ENCODE measurements around the gene RGS6.

Gene RGS6

GRCh38 chr14:72610096-72610830, 678.0 kb downstream of the RGS6 start:
- Histone ChIP-seq H3K4me3 (ENCODE audit: low read depth in 1 of 2, low read length in 1 of 2) (no peak overlapping the region), H3K36me3 (no peaks in the 10 kb centered on the region)

DNA sequence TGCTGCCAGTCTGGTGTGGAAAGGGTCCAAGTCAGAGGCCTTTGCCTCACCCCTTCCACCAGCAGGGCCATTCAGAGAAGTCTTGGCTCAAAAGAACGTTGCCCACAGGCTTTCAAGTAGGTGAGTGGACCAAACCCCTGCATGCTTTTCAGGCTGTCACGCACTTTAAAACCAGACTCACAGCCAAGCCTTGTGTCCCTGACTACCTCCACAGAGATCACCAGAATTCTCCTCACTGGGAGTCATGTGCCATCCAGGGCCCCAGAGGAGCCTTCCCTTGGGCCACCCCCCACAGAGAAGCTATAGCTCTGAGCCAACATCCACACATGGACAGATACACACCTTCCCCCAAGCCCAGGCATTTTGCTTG, 678.6 kb downstream of the RGS6 start:
- H3K4me1 ChIP-seq (ENCODE audit: control insufficient read depth in 1 of 2, insufficient read depth in 1 of 2, low read depth in 1 of 2, low read length in 1 of 2) = no peaks in the 10 kb centered on the region
- no peaks in the 10 kb centered on the region for H3K27me3 ChIP-seq
- H3K9me3 ChIP-seq = no peaks in the 10 kb centered on the region
- no peaks in the 10 kb centered on the region for H3K36me3 ChIP-seq
- H3K4me3 ChIP-seq (ENCODE audit: low read depth in 1 of 2, low read length in 1 of 2) = no peak overlapping the region
- no peak for TF ChIP-seq CTCF (IDR thresholded peaks at IDR 0.05)
- H3K27ac ChIP-seq = no peak overlapping the region

More at GRCh38 chr14:72610096-72610830, 678.0 kb downstream of the RGS6 start:
- no peaks in the 10 kb centered on the region for H3K9me3 ChIP-seq
- no peaks in the 10 kb centered on the region for H3K4me1 ChIP-seq (ENCODE audit: control insufficient read depth in 1 of 2, insufficient read depth in 1 of 2, low read depth in 1 of 2, low read length in 1 of 2)
- TF ChIP-seq CTCF (IDR thresholded peaks at IDR 0.05) = no peak
- no peak overlapping the region for H3K27ac ChIP-seq
- H3K27me3 ChIP-seq = no peaks in the 10 kb centered on the region

GRCh38 chr14:72611506-72611905, 679.3 kb downstream of the RGS6 start:
- no peaks in the 10 kb centered on the region for H3K27me3 ChIP-seq
- H3K4me1 ChIP-seq (ENCODE audit: control insufficient read depth in 1 of 2, insufficient read depth in 1 of 2, low read depth in 1 of 2, low read length in 1 of 2) = no peaks in the 10 kb centered on the region
- no peaks in the 10 kb centered on the region for H3K9me3 ChIP-seq
- no peak for TF ChIP-seq CTCF (IDR thresholded peaks at IDR 0.05)
- H3K36me3 ChIP-seq = no peaks in the 10 kb centered on the region
- H3K27ac ChIP-seq = no peak overlapping the region
- no peak overlapping the region for H3K4me3 ChIP-seq (ENCODE audit: low read depth in 1 of 2, low read length in 1 of 2)

GRCh38 chr14:72612041-72612440, 679.8 kb downstream of the RGS6 start:
- Histone ChIP-seq H3K4me3 (ENCODE audit: low read depth in 1 of 2, low read length in 1 of 2) (no peak overlapping the region), H3K27me3 (no peaks in the 10 kb centered on the region), H3K4me1 (ENCODE audit: control insufficient read depth in 1 of 2, insufficient read depth in 1 of 2, low read depth in 1 of 2, low read length in 1 of 2) (no peaks in the 10 kb centered on the region), H3K27ac (no peak overlapping the region), H3K9me3 (no peaks in the 10 kb centered on the region), H3K36me3 (no peaks in the 10 kb centered on the region)
- no peak for TF ChIP-seq CTCF (IDR thresholded peaks at IDR 0.05)

DNA sequence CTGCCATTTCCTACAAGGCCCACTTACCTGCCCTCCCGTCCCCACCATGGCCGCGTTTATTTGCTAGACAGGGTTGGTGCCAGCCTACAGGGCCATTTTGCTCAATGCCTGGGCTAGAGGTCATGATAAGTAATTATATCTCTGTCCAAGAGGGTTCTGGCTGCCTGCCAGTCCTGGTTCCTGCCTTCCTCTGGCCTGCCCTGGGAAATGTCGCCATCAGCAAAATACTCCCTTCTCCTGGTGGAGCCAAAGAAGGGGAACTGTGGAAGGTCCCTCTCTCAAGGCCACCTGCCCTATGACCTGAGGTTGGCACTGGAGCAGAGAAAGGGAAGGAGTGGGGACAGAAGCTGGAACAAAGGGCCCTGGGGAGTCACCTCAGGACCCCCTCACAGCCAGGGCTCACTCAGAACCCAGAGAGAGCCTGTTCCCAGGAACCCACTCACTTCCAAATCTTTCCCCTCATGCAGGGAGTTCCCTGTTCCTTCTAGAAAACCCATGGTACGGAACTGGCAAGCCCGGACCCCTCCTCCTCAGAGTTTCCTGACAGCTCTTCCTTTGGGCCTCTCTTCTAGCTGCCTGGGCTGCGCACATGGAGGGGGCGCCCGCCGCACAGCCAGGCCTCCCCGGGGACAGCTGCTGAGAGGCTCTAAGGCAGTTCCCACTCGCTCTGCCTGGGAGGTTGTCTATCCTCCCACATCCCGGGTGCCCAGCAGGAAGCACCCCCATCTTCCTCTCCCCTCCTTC, 681.2 kb downstream of the RGS6 start:
- H3K4me1 ChIP-seq (ENCODE audit: control insufficient read depth in 1 of 2, insufficient read depth in 1 of 2, low read depth in 1 of 2, low read length in 1 of 2) = no peaks in the 10 kb centered on the region
- H3K27me3 ChIP-seq = no peaks in the 10 kb centered on the region
- no peak overlapping the region for H3K4me3 ChIP-seq (ENCODE audit: low read depth in 1 of 2, low read length in 1 of 2)
- no peak overlapping the region for H3K27ac ChIP-seq
- H3K9me3 ChIP-seq = no peaks in the 10 kb centered on the region
- no peaks in the 10 kb centered on the region for H3K36me3 ChIP-seq
- no peak for TF ChIP-seq CTCF (IDR thresholded peaks at IDR 0.05)

Data from neutrophil (primary cell).